Measurements from ENCODE around the gene MLLT6.

GRCh38 chr17:38663964-38664644 is 41.0 kb upstream of the MLLT6 start:
- TF ChIP-seq CTCF (IDR thresholded peaks at IDR 0.05) (no peak), POLR2A (IDR thresholded peaks at IDR 0.05) (no peak)
